Measurements from ENCODE around the gene IQGAP3. TPM values are rescaled to one million over a fixed set of nuclear protein-coding genes. Genes with fewer than 3 reads are reported as not detected.

The IQGAP3 gene
- total RNA-seq, 2 donors from 2014 or later, result 1.0 TPM; not detected in 1

GRCh38 chr1:156488566-156489165 is 83.7 kb downstream of the IQGAP3 start:
- Histone ChIP-seq H3K4me1 (peaks cover 13 to 97% of the 10 kb centered on the region in 2 donors), H3K9me3 (no peaks in the 10 kb centered on the region), H3K4me3 (peak overlapping the region in 1 of 2 donors; percentile 9), H3K36me3 (peaks cover 7% of the 10 kb centered on the region), H3K27ac (peak overlapping the region; percentile 97 to 100), H3K27me3 (no peaks in the 10 kb centered on the region)
- no peak for DNase-seq (ENCODE audit: low spot score)
- no peak for TF ChIP-seq CTCF (IDR thresholded peaks at IDR 0.05)

GRCh38 chr1:156487862-156488261 is 84.5 kb downstream of the IQGAP3 start:
- Histone ChIP-seq H3K36me3 (peaks cover 15% of the 10 kb centered on the region), H3K4me3 (no peak overlapping the region)
- TF ChIP-seq CTCF (IDR thresholded peaks at IDR 0.05), result no peak

GRCh38 chr1:156486421-156487344 is 85.7 kb downstream of the IQGAP3 start:
- H3K9me3 ChIP-seq, result no peaks in the 10 kb centered on the region
- TF ChIP-seq CTCF (IDR thresholded peaks at IDR 0.05), result no peak
- no peak for DNase-seq (ENCODE audit: low spot score)
- no peaks in the 10 kb centered on the region for H3K27me3 ChIP-seq
- peak overlapping the region; percentile 97 to 100 for H3K27ac ChIP-seq
- H3K36me3 ChIP-seq, result peaks cover 27% of the 10 kb centered on the region
- H3K4me3 ChIP-seq, result no peak overlapping the region
- H3K4me1 ChIP-seq, result peaks cover 3 to 96% of the 10 kb centered on the region in 2 donors

More at GRCh38 chr1:156487862-156488261, 84.5 kb downstream of the IQGAP3 start:
- Histone ChIP-seq H3K27ac (peak overlapping the region; percentile 97 to 100), H3K4me1 (peaks cover 10 to 97% of the 10 kb centered on the region in 2 donors), H3K27me3 (no peaks in the 10 kb centered on the region), H3K9me3 (no peaks in the 10 kb centered on the region)
- no peak for DNase-seq (ENCODE audit: low spot score)

GRCh38 chr1:156485984-156486383 is 86.4 kb downstream of the IQGAP3 start:
- Histone ChIP-seq H3K4me3 (no peak overlapping the region), H3K9me3 (no peaks in the 10 kb centered on the region), H3K27ac (peak overlapping the region in 1 of 2 donors; percentile 41), H3K4me1 (peaks cover 3 to 96% of the 10 kb centered on the region in 2 donors), H3K27me3 (no peaks in the 10 kb centered on the region), H3K36me3 (peaks cover 34% of the 10 kb centered on the region)
- DNase-seq (ENCODE audit: low spot score), result no peak
- no peak for TF ChIP-seq CTCF (IDR thresholded peaks at IDR 0.05)

GRCh38 chr1:156484480-156485058 is 87.8 kb downstream of the IQGAP3 start:
- H3K27me3 ChIP-seq, result no peaks in the 10 kb centered on the region
- H3K9me3 ChIP-seq, result no peaks in the 10 kb centered on the region
- peak overlapping the region; percentile 29 to 32 for H3K27ac ChIP-seq
- H3K36me3 ChIP-seq, result peaks cover 48% of the 10 kb centered on the region
- H3K4me3 ChIP-seq, result no peak overlapping the region
- no peak for DNase-seq (ENCODE audit: low spot score)
- no peak for TF ChIP-seq CTCF (IDR thresholded peaks at IDR 0.05)
- peaks cover 0 to 95% of the 10 kb centered on the region in 2 donors for H3K4me1 ChIP-seq
